IPS DF 6.9 (cell line): ENCODE data around the gene OXCT2.
A peak's percentile ranks its signal among the peaks of the same experiment; 100 is the strongest.
"Not testable (repeated sequence)": the region's sequence is repeated elsewhere in the genome, so short reads cannot be mapped to it uniquely, and the experiment has no call there.

Experiments used
- DNase-seq: peaks from one replicate; pipeline ENCODE4 v3.0.0-alpha.2; 2013; ENCODE audit warnings: low read depth, low spot score
- H3K27ac ChIP-seq: one replicate; pipeline ENCODE4 v1.5.1; 2013; ENCODE audit warnings: low read length, control low read depth
- H3K27me3 ChIP-seq: 2 replicates; pipeline ENCODE4 v1.6.1; 2013; ENCODE audit warnings: mild to moderate bottlenecking, low read length; ENCODE audit not compliant: control insufficient read depth, insufficient read depth
- H3K36me3 ChIP-seq: 2 replicates; pipeline ENCODE4 v1.6.1; 2013; ENCODE audit warnings: low read length; ENCODE audit not compliant: control insufficient read depth, insufficient read depth
- H3K4me1 ChIP-seq: 2 replicates; pipeline ENCODE4 v1.6.1; 2013; ENCODE audit warnings: low read length; ENCODE audit not compliant: control insufficient read depth, insufficient read depth
- H3K4me3 ChIP-seq: 2 replicates; pipeline ENCODE4 v1.5.1; 2013; ENCODE audit warnings: mild to moderate bottlenecking, low read length
- H3K9me3 ChIP-seq: 2 replicates; pipeline ENCODE4 v1.6.1; 2013; ENCODE audit warnings: low read length, inconsistent platforms; ENCODE audit not compliant: control insufficient read depth, insufficient read depth
- WGBS: extraction: QIAGEN DNeasy Blood & Tissue Kit; methylation state at CpG from one replicate; pipeline ENCODE4 v1.1.7; 2013; ENCODE audit warnings: mixed read lengths, missing lambda C conversion rate; ENCODE audit not compliant: insufficient read length, insufficient coverage; 5-methylcytosine and 5-hydroxymethylcytosine counted together

The OXCT2 gene

GRCh38 chr1:39800471-39800835 lies 29.3 kb upstream of the OXCT2 start:
- Histone ChIP-seq H3K9me3 (no peaks in the 10 kb centered on the region), H3K27me3 (no peaks in the 10 kb centered on the region), H3K36me3 (no peaks in the 10 kb centered on the region), H3K27ac (no peak overlapping the region), H3K4me1 (no peaks in the 10 kb centered on the region), H3K4me3 (no peak overlapping the region)
- no CpG with 5 or more reads among the region's 3 CpGs for WGBS
- no peak for DNase-seq

- no peak for DNase-seq
- Histone ChIP-seq H3K36me3 (no peaks in the 10 kb centered on the region), H3K9me3 (no peaks in the 10 kb centered on the region), H3K27ac (no peak overlapping the region), H3K27me3 (no peaks in the 10 kb centered on the region), H3K4me3 (no peak overlapping the region), H3K4me1 (no peaks in the 10 kb centered on the region)
- no CpG with 5 or more reads among the region's 8 CpGs for WGBS
These were observed 28.8 kb upstream of the OXCT2 start for GRCh38 chr1:39799770-39800470.

- not testable (repeated sequence) for H3K27ac ChIP-seq, H3K9me3 ChIP-seq, H3K27me3 ChIP-seq, H3K4me3 ChIP-seq, DNase-seq, H3K4me1 ChIP-seq, H3K36me3 ChIP-seq
- no CpG with 5 or more reads among the region's 26 CpGs for WGBS
These were observed 28.0 kb upstream of the OXCT2 start for GRCh38 chr1:39798859-39799769.

- H3K4me3 ChIP-seq, result no peak overlapping the region
- DNase-seq, result no peak
- H3K9me3 ChIP-seq, result no peaks in the 10 kb centered on the region
- no peaks in the 10 kb centered on the region for H3K36me3 ChIP-seq
- no peaks in the 10 kb centered on the region for H3K27me3 ChIP-seq
- WGBS, result no CpG with 5 or more reads among the region's 1 CpG
- no peaks in the 10 kb centered on the region for H3K4me1 ChIP-seq
- no peak overlapping the region for H3K27ac ChIP-seq
These were observed 24.5 kb upstream of the OXCT2 start for GRCh38 chr1:39795651-39796050.

GRCh38 chr1:39791838-39792237 lies 20.7 kb upstream of the OXCT2 start:
- DNase-seq, result no peak
- H3K4me3 ChIP-seq, result no peak overlapping the region
- H3K27me3 ChIP-seq, result peaks cover 15% of the 10 kb centered on the region; the same call in 1 of the 2 replicates
- H3K4me1 ChIP-seq, result 0 out of 2 replicates have a peak, but pooled peaks cover 2% of the 10 kb centered on the region
- WGBS, result no CpG with 5 or more reads among the region's 2 CpGs
- no peaks in the 10 kb centered on the region for H3K36me3 ChIP-seq
- H3K9me3 ChIP-seq, result no peaks in the 10 kb centered on the region
- H3K27ac ChIP-seq, result no peak overlapping the region

GRCh38 chr1:39789571-39790110 lies 18.5 kb upstream of the OXCT2 start:
- H3K27ac ChIP-seq, result no peak overlapping the region
- H3K27me3 ChIP-seq, result peaks cover 19% of the 10 kb centered on the region; the same call in 1 of the 2 replicates
- H3K4me1 ChIP-seq, result 0 out of 2 replicates have a peak, but pooled peaks cover 2% of the 10 kb centered on the region
- no peak for DNase-seq
- H3K4me3 ChIP-seq, result peak overlapping the region; percentile 56; the same call in 1 of the 2 replicates
- H3K9me3 ChIP-seq, result no peaks in the 10 kb centered on the region
- WGBS, result no CpG with 5 or more reads among the region's 15 CpGs
- no peaks in the 10 kb centered on the region for H3K36me3 ChIP-seq

GRCh38 chr1:39788758-39789570 lies 17.8 kb upstream of the OXCT2 start, which contains the start of gene BMP8B:
TSS of gene BMP8B (minus strand) at chr1:39788865. CDS start at chr1:39788485, 380 bp downstream.
- WGBS, result no CpG with 5 or more reads among the region's 91 CpGs
- no peaks in the 10 kb centered on the region for H3K36me3 ChIP-seq
- 0 out of 2 replicates have a peak, but pooled peaks cover 2% of the 10 kb centered on the region for H3K4me1 ChIP-seq
- H3K4me3 ChIP-seq, result peak within 1 kb of the TSS; percentile 56
- no peak for DNase-seq
- peaks cover 19% of the 10 kb centered on the region; the same call in 1 of the 2 replicates for H3K27me3 ChIP-seq
- H3K27ac ChIP-seq, result no peak within 1 kb of the TSS
- H3K9me3 ChIP-seq, result no peaks in the 10 kb centered on the region

- H3K4me1 ChIP-seq, result 0 out of 2 replicates have a peak, but pooled peaks cover 2% of the 10 kb centered on the region
- no peaks in the 10 kb centered on the region for H3K9me3 ChIP-seq
- no peak for DNase-seq
- no peaks in the 10 kb centered on the region for H3K36me3 ChIP-seq
- peak overlapping the region; percentile 56; the same call in 1 of the 2 replicates for H3K4me3 ChIP-seq
- peaks cover 19% of the 10 kb centered on the region; the same call in 1 of the 2 replicates for H3K27me3 ChIP-seq
- H3K27ac ChIP-seq, result no peak overlapping the region
- no CpG with 5 or more reads among the region's 51 CpGs for whole genome bisulfite sequencing
These were observed 17.2 kb upstream of the OXCT2 start for GRCh38 chr1:39788426-39788757.

GRCh38 chr1:39787964-39788363 lies 16.8 kb upstream of the OXCT2 start:
- H3K9me3 ChIP-seq, H3K36me3 ChIP-seq, DNase-seq, H3K4me1 ChIP-seq, H3K27ac ChIP-seq: not testable (repeated sequence)
- no CpG with 5 or more reads among the region's 55 CpGs for WGBS
- Histone ChIP-seq H3K4me3 (peak overlapping the region; percentile 28; the same call in 1 of the 2 replicates), H3K27me3 (peaks cover 19% of the 10 kb centered on the region; the same call in 1 of the 2 replicates)
